GM19193 (cell line): ENCODE results near the gene USHBP1.

ENCODE experiments used
- POLR2A ChIP-seq: IDR thresholded peaks from 4 replicates; pipeline ENCODE4 v1.6.1; 2011; ENCODE audit not compliant: insufficient read depth, insufficient read length; ENCODE audit errors: extremely low read depth

Gene USHBP1

GRCh38 chr19:17256130-17256529 lies 8.4 kb downstream of the USHBP1 start:
- no peak for TF ChIP-seq POLR2A

GRCh38 chr19:17255150-17255621 lies 9.4 kb downstream of the USHBP1 start:
- TF ChIP-seq POLR2A: no peak

GRCh38 chr19:17254636-17255035 lies 9.9 kb downstream of the USHBP1 start:
- no peak for TF ChIP-seq POLR2A

- TF ChIP-seq POLR2A: no peak
Observed at GRCh38 chr19:17249887-17250548, 14.5 kb downstream of the USHBP1 start.

- TF ChIP-seq POLR2A: no peak
Observed at GRCh38 chr19:17248011-17248776, 16.4 kb downstream of the USHBP1 start.

GRCh38 chr19:17246681-17247425 lies 17.7 kb downstream of the USHBP1 start:
- no peak for TF ChIP-seq POLR2A

- peak; percentile 46 for TF ChIP-seq POLR2A
Observed at GRCh38 chr19:17245535-17245984, 19.0 kb downstream of the USHBP1 start, which contains the start of gene NR2F6. TSS of gene NR2F6 (minus strand) at chr19:17245919. CDS start at chr19:17245220, 699 bp downstream.

GRCh38 chr19:17244618-17245534 lies 19.7 kb downstream of the USHBP1 start:
- TF ChIP-seq POLR2A: no peak

GRCh38 chr19:17243830-17244617 lies 20.5 kb downstream of the USHBP1 start:
- no peak for TF ChIP-seq POLR2A

- no peak for TF ChIP-seq POLR2A
Observed at GRCh38 chr19:17243211-17243829, 21.2 kb downstream of the USHBP1 start.

- no peak for TF ChIP-seq POLR2A
Observed at GRCh38 chr19:17242431-17243208, 21.9 kb downstream of the USHBP1 start.

- TF ChIP-seq POLR2A: no peak
Observed at GRCh38 chr19:17240826-17241399, 23.6 kb downstream of the USHBP1 start.

- TF ChIP-seq POLR2A: no peak
Observed at GRCh38 chr19:17240062-17240752, 24.3 kb downstream of the USHBP1 start.
